KBM-7 (cell line): ENCODE results near the gene PSG1.
"Not testable (repeated sequence)": the region's sequence is repeated elsewhere in the genome, so short reads cannot be mapped to it uniquely, and the experiment has no call there.

ENCODE experiments used
- DNase-seq: peaks from one replicate; pipeline ENCODE4 v3.0.0-alpha.2; 2015
- in situ Hi-C: fragments of 300-500 bp; cut with MboI; formaldehyde crosslinking; loops from 2 replicates; pipeline ENCODE4 v1.14.3; 2020; ENCODE audit warnings: low sequenced_read_pairs, low pct_unique_long_range_greater_than_20kb, mixed read lengths

PSG1 gene

GRCh38 chr19:42887876-42888445 is 8.4 kb upstream of the PSG1 start:
- in situ Hi-C loops, DNase-seq: not testable (repeated sequence)

- DNase-seq, in situ Hi-C loops: not testable (repeated sequence)
Observed at GRCh38 chr19:42882730-42883129, 3.2 kb upstream of the PSG1 start.

GRCh38 chr19:42882010-42882409 is 2.5 kb upstream of the PSG1 start:
- in situ Hi-C loops: not testable (repeated sequence)

GRCh38 chr19:42881279-42881678 is 1.8 kb upstream of the PSG1 start:
- peak; percentile 18 for DNase-seq
- in situ Hi-C loops: not testable (repeated sequence)

More at GRCh38 chr19:42882010-42882409, 2.5 kb upstream of the PSG1 start:
- not testable (repeated sequence) for DNase-seq

GRCh38 chr19:42880621-42881020 is 1.1 kb upstream of the PSG1 start:
- DNase-seq, in situ Hi-C loops: not testable (repeated sequence)

GRCh38 chr19:42876596-42876995 is 2.9 kb downstream of the PSG1 start:
- in situ Hi-C loops, DNase-seq: not testable (repeated sequence)

GRCh38 chr19:42875881-42876280 is 3.6 kb downstream of the PSG1 start:
- DNase-seq, in situ Hi-C loops: not testable (repeated sequence)

GRCh38 chr19:42874901-42875813 is 4.4 kb downstream of the PSG1 start:
- DNase-seq, in situ Hi-C loops: not testable (repeated sequence)

- DNase-seq, in situ Hi-C loops: not testable (repeated sequence)
Observed at GRCh38 chr19:42874136-42874535, 5.4 kb downstream of the PSG1 start.

- in situ Hi-C loops: no loop called here
- no peak for DNase-seq
Observed at GRCh38 chr19:42872608-42873007, 6.9 kb downstream of the PSG1 start.

GRCh38 chr19:42857544-42857867 is 22.0 kb downstream of the PSG1 start:
- in situ Hi-C loops: no loop called here
- DNase-seq: no peak

GRCh38 chr19:42856866-42857543 is 22.5 kb downstream of the PSG1 start:
- DNase-seq: peak; percentile 32
- in situ Hi-C loops: not testable (repeated sequence)

- in situ Hi-C loops, DNase-seq: not testable (repeated sequence)
Observed at GRCh38 chr19:42854745-42855144, 24.8 kb downstream of the PSG1 start.

- DNase-seq, in situ Hi-C loops: not testable (repeated sequence)
Observed at GRCh38 chr19:42853231-42853630, 26.3 kb downstream of the PSG1 start.

GRCh38 chr19:42852821-42853220 is 26.7 kb downstream of the PSG1 start:
- DNase-seq, in situ Hi-C loops: not testable (repeated sequence)

- in situ Hi-C loops, DNase-seq: not testable (repeated sequence)
Observed at GRCh38 chr19:42851718-42852280, 27.7 kb downstream of the PSG1 start.

GRCh38 chr19:42850981-42851717 is 28.4 kb downstream of the PSG1 start:
- in situ Hi-C loops: no loop called here
- DNase-seq: no peak

GRCh38 chr19:42846597-42846996 is 32.9 kb downstream of the PSG1 start:
- DNase-seq: no peak
- in situ Hi-C loops: no loop called here

- DNase-seq, in situ Hi-C loops: not testable (repeated sequence)
Observed at GRCh38 chr19:42843631-42844030, 35.9 kb downstream of the PSG1 start.
